Panc1 (cell line): Measurements from ENCODE around the gene OSBP2. TPM values are rescaled to one million over a fixed set of nuclear protein-coding genes. Genes with fewer than 3 reads are reported as not detected.

Source experiments
- ATAC-seq: fragments of 200-7000 bp; cut with Tn5 transposase; 2 replicates; pipeline ENCODE4 v1.9.1; 2020; ENCODE audit warnings: mild to moderate bottlenecking, moderate library complexity
- BruUV-seq: library from RNA; stranded (reverse); fragments of 400-500 nt; replicated peaks from 2 replicates; lab custom pipeline; 2021; lab: Mats Ljungman, UMichigan
- CTCF ChIA-PET: fragments of 300-600 bp; sonication (Branson Sonifier 250); formaldehyde crosslinking; loops from one replicate; lab custom pipeline; 2022; ENCODE audit warnings: antibody characterized with exemption; lab: Charles Lee
- POLR2A ChIA-PET: fragments of 300-600 bp; sonication (Branson Sonifier 250); formaldehyde crosslinking; loops from one replicate; lab custom pipeline; 2022; ENCODE audit warnings: antibody characterized with exemption; lab: Charles Lee
- DNase-seq: peaks from one replicate; pipeline ENCODE4 v3.0.0-alpha.2; 2010; ENCODE audit warnings: low read depth, low spot score
- H3K27ac ChIP-seq: 2 replicates; pipeline ENCODE4 v1.5.1; 2011; ENCODE audit warnings: mild to moderate bottlenecking, low read length, inconsistent platforms
- H3K27me3 ChIP-seq: fragments of 200-500 bp; sonication (Bioruptor generic); 2 replicates; pipeline ENCODE4 v1.6.0; 2014; ENCODE audit warnings: low read length, inconsistent platforms; ENCODE audit not compliant: control insufficient read depth, insufficient read depth
- H3K36me3 ChIP-seq: fragments of 200-500 bp; sonication (Bioruptor generic); 2 replicates; pipeline ENCODE4 v1.5.1; 2014; ENCODE audit warnings: inconsistent platforms, mild to moderate bottlenecking, low read length, moderate library complexity; ENCODE audit not compliant: control insufficient read depth, insufficient read depth
- H3K4me1 ChIP-seq: 2 replicates; pipeline ENCODE4 v1.5.1; 2011; ENCODE audit warnings: inconsistent platforms, mild to moderate bottlenecking, low read length, moderate library complexity; ENCODE audit not compliant: control insufficient read depth, insufficient read depth
- H3K4me3 ChIP-seq, 2 experiments: 2 replicates each; pipeline ENCODE4 v1.5.1; 2011 to 2012; ENCODE audit warnings: low read depth in 2 of 2, low read length in 2 of 2, mild to moderate bottlenecking in 2 of 2, inconsistent platforms in 1 of 2, moderate library complexity in 1 of 2
- H3K9me3 ChIP-seq: fragments of 200-500 bp; sonication (Bioruptor generic); 2 replicates; pipeline ENCODE4 v1.5.1; 2014; ENCODE audit warnings: low read depth, mild to moderate bottlenecking, inconsistent platforms, low read length, moderate library complexity; ENCODE audit not compliant: control insufficient read depth, insufficient read depth
- POLR2AphosphoS5 ChIP-seq: IDR thresholded peaks from 2 replicates; pipeline ENCODE4 v1.6.1; 2012; ENCODE audit warnings: mild to moderate bottlenecking, low read depth, low read length, moderate library complexity
- SIN3A ChIP-seq: IDR thresholded peaks from 2 replicates; pipeline ENCODE4 v1.6.1; 2012; ENCODE audit warnings: low read depth, mild to moderate bottlenecking, low read length, moderate library complexity, borderline replicate concordance; ENCODE audit not compliant: insufficient read depth
- TCF7L2 ChIP-seq: IDR thresholded peaks from 2 replicates; pipeline ENCODE4 v1.6.1; 2011; ENCODE audit warnings: mild to moderate bottlenecking, low read depth, low read length, inconsistent platforms
- in situ Hi-C: cut with HindIII; loops from 2 replicates; pipeline ENCODE4 v1.10.0; 2016; ENCODE audit warnings: low sequenced_read_pairs, low pct_unique_long_range_greater_than_20kb
- intact Hi-C: fragments of 100-400 bp; cut with micrococcal nuclease; formaldehyde crosslinking; loops from one replicate; pipeline ENCODE4 v1.10.0; 2022; ENCODE audit not compliant: unreplicated experiment
- total RNA-seq: library from RNA; stranded (reverse); gene quantifications from one replicate; pipeline ENCODE4 v1.2.1, GENCODE V29; 2021; ENCODE audit not compliant: unreplicated experiment
- TF ChIP-seq, protein P1 (sequence below): fragments of 450-650 bp; IDR thresholded peaks from 2 replicates; pipeline ENCODE4 v1.5.1; 2017; ENCODE audit warnings: mild to moderate bottlenecking
- TF ChIP-seq, protein P2 (sequence below), 2 experiments: IDR thresholded peaks; 2 replicates each; pipeline ENCODE4 v1.6.1; 2011 to 2012; ENCODE audit warnings: low read depth in 2 of 2, control low read depth in 1 of 2, low read length in 1 of 2, mild to moderate bottlenecking in 1 of 2, moderate library complexity in 1 of 2; ENCODE audit not compliant: insufficient read depth in 1 of 2

The OSBP2 gene
- total RNA-seq, 1 experiment from 2014 or later: 4.7 TPM

DNA sequence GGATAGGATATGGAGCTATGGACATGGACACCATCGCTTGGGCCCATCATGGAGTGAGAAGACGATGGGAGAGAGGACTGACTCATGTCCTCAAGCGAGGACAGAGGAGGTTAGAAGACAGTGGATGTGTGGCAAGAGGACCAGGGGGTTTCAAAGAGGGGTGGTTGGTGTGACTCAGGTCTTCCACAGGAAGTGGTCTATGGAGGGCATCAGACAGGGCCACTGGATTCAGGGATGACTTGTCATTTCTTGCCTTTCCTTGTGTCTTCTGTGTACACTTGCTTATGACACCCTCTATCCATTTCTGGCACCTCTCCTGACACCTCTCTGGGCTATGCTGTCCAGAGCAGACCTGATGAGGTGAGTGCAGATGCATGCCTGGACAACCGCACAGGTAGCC lies 115.4 kb downstream of the OSBP2 start:
- H3K9me3 ChIP-seq: no peaks in the 10 kb centered on the region
- CTCF ChIA-PET: no interaction called here
- H3K27me3 ChIP-seq: no peaks in the 10 kb centered on the region
- DNase-seq: no peak
- POLR2A ChIA-PET: no interaction called here
- peaks cover 5% of the 10 kb centered on the region; the same call in 1 of the 2 replicates for H3K4me1 ChIP-seq
- ATAC-seq: no peak
- intact Hi-C loops (no loop called here), in situ Hi-C loops (no loop called here)
- no peaks in the 10 kb centered on the region for H3K36me3 ChIP-seq
- H3K27ac ChIP-seq: no peak overlapping the region
- TF ChIP-seq, protein P1, sequence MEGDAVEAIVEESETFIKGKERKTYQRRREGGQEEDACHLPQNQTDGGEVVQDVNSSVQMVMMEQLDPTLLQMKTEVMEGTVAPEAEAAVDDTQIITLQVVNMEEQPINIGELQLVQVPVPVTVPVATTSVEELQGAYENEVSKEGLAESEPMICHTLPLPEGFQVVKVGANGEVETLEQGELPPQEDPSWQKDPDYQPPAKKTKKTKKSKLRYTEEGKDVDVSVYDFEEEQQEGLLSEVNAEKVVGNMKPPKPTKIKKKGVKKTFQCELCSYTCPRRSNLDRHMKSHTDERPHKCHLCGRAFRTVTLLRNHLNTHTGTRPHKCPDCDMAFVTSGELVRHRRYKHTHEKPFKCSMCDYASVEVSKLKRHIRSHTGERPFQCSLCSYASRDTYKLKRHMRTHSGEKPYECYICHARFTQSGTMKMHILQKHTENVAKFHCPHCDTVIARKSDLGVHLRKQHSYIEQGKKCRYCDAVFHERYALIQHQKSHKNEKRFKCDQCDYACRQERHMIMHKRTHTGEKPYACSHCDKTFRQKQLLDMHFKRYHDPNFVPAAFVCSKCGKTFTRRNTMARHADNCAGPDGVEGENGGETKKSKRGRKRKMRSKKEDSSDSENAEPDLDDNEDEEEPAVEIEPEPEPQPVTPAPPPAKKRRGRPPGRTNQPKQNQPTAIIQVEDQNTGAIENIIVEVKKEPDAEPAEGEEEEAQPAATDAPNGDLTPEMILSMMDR: no peak
- TF ChIP-seq, protein P2, sequence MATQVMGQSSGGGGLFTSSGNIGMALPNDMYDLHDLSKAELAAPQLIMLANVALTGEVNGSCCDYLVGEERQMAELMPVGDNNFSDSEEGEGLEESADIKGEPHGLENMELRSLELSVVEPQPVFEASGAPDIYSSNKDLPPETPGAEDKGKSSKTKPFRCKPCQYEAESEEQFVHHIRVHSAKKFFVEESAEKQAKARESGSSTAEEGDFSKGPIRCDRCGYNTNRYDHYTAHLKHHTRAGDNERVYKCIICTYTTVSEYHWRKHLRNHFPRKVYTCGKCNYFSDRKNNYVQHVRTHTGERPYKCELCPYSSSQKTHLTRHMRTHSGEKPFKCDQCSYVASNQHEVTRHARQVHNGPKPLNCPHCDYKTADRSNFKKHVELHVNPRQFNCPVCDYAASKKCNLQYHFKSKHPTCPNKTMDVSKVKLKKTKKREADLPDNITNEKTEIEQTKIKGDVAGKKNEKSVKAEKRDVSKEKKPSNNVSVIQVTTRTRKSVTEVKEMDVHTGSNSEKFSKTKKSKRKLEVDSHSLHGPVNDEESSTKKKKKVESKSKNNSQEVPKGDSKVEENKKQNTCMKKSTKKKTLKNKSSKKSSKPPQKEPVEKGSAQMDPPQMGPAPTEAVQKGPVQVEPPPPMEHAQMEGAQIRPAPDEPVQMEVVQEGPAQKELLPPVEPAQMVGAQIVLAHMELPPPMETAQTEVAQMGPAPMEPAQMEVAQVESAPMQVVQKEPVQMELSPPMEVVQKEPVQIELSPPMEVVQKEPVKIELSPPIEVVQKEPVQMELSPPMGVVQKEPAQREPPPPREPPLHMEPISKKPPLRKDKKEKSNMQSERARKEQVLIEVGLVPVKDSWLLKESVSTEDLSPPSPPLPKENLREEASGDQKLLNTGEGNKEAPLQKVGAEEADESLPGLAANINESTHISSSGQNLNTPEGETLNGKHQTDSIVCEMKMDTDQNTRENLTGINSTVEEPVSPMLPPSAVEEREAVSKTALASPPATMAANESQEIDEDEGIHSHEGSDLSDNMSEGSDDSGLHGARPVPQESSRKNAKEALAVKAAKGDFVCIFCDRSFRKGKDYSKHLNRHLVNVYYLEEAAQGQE (IDR thresholded peaks at IDR 0.05; ENCODE audit: insufficient read depth in 1 of 2, low read depth in 2 of 2, low read length in 1 of 2): no peak
- TF ChIP-seq POLR2AphosphoS5 (no peak), SIN3A (no peak), TCF7L2 (no peak)
- BruUV-seq: no TSS peak
- no peak overlapping the region for H3K4me3 ChIP-seq

DNA sequence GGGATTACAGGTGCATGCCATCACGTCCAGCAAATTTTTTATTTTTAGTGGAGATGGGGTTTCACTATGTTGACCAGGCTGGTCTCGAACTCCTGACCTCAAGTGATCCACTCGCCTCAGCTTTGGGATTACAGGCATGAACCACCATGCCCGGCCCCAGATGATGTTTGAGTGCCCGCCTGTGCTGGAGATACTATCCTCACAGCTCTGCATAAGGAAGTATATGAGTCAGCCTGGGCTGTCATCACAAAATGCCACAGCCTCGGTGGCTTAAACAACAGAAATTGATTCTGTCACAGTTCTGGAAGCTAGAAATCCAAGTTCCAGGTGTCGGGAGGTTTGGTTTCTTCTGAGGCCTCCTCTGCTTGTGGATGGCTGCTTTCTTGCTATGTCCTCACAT lies 119.3 kb downstream of the OSBP2 start:
- no TSS peak for BruUV-seq
- Histone ChIP-seq H3K4me3 (no peak overlapping the region), H3K4me1 (no peaks in the 10 kb centered on the region), H3K9me3 (no peaks in the 10 kb centered on the region), H3K27ac (no peak overlapping the region), H3K36me3 (no peaks in the 10 kb centered on the region), H3K27me3 (no peaks in the 10 kb centered on the region)
- ATAC-seq (no peak), DNase-seq (no peak)
- CTCF ChIA-PET: no interaction called here
- TF ChIP-seq, protein P2 (IDR thresholded peaks at IDR 0.05; ENCODE audit: insufficient read depth in 1 of 2, low read depth in 2 of 2, low read length in 1 of 2): no peak
- TF ChIP-seq TCF7L2 (no peak), SIN3A (no peak), POLR2AphosphoS5 (no peak)
- TF ChIP-seq, protein P1: no peak
- in situ Hi-C loops: no loop called here
- POLR2A ChIA-PET: no interaction called here
- intact Hi-C loops: no loop called here
